Smooth muscle cell of the pulmonary artery (primary cell): ENCODE data around the gene KLF11. TPM values are rescaled to one million over a fixed set of nuclear protein-coding genes. Genes with fewer than 3 reads are reported as not detected.

Experiments
- total RNA-seq: library from RNA; depleted of rRNA; stranded (reverse); fragments of >200 nt; gene quantifications from 2 replicates; pipeline ENCODE4 v1.2.3, GENCODE V29; 2014

The KLF11 gene
- 5.3 and 6.3 TPM in 2 replicates for total RNA-seq

DNA sequence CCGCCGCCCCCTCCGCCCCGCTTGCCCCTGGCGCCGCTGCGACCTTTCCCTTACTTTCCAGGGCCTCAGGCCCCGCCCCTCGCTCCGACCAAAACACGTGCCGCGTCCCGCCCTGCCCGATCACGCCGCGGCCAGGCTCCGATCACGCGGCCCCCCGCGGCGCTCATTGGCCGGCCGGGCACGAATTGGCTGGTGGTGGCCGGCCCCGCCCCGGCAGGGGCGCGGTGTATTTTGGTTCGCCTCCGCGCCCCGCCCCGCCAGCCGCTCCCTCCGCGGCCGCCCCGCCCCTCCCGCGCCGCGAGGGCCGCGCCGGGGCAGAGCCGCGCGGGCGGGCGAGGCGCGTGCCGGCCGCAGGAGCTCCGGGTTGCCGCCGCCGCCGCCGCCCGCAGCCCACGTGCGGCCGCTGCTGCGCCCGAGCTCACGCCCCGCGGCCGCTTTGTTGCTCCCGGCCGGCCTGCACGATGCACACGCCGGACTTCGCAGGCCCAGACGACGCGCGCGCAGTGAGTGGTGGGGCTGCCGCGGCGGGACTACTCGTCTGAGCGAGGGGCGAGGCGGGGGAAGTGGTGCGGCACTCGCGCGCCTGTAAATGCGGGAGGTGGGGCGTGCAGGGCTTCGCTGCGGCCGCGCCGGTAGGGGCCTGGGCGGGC lies at the start of gene KLF11:
TSS of gene KLF11 (plus strand) at position 295 of the 650 bp plus-strand sequence. CDS start at position 462, 167 bp downstream.

DNA sequence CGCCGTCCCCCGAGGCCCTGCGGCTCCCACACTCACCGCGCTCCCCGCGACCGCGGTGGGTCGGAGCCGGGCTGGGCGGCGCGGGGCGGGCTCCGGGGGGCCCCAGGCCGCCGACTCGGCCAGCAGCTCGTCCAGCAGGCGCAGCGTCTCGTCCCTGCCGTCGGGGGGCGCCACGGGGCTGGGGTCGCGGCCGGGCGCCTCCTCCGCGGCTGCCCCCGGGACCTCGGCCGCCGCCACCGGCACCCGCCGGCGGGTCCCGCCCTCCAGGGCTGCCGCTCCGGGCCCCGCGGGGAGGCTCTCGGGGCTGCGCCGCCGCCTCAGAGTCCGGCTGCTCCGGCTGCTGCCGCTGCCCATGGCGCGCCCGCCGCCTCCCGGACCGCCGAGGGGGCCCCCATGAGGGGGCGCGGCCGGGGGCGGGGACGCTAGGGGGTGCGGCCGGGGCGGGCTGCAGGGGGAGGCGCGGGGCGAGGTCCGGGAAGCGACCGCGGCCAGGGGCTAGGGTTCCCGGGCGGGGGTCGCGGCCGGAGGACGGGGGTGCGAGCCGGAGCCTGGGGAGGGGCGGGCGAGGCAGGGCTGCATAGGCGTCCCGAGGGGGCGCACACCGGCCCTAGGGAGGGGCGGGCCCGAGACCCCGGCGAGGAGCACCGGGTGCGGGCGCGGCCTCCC lies 36.7 kb downstream of the KLF11 start, which contains the start of gene CYS1:
TSS of gene CYS1 (minus strand) at position 542 of the 666 bp plus-strand sequence. CDS start at position 354, 188 bp downstream.

Other genes starting within 250 kb of the KLF11 start
- gene TAF1B, start 200.1 kb upstream of the KLF11 start, total RNA-seq: 14.4 and 22.4 TPM in 2 replicates
- 0.20 and 0.33 TPM in 2 replicates for gene GRHL1, start 91.9 kb upstream of the KLF11 start, total RNA-seq
- 1.6 and 2.6 TPM in 2 replicates for gene CYS1, start 36.9 kb downstream of the KLF11 start, total RNA-seq
- gene RRM2, start 79.2 kb downstream of the KLF11 start, total RNA-seq: 5.6 and 9.8 TPM in 2 replicates